ENCODE data around the gene C12orf50.

DNA sequence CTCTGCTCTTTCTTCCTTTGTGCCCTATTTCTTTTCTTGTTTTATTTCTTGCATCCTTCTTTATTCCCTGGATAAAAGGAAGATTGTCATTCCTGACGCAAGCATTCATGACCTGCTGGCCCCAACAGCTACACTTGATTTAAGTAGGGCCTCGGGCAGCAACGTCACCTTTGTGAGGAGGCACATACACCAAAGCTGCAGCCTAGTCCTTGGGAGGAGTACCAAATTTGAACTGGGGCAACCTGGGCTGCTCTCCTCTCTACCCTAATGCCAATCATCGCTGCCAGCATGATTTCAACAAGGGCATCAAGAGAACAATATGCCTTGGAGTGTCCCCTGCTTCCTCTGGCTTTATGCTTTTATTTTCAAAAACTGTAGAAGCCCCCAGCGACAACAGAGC, 76.4 kb downstream of the C12orf50 start:
- no peak for TF ChIP-seq POLR2A (IDR thresholded peaks at IDR 0.05)
- TF ChIP-seq, protein P1, sequence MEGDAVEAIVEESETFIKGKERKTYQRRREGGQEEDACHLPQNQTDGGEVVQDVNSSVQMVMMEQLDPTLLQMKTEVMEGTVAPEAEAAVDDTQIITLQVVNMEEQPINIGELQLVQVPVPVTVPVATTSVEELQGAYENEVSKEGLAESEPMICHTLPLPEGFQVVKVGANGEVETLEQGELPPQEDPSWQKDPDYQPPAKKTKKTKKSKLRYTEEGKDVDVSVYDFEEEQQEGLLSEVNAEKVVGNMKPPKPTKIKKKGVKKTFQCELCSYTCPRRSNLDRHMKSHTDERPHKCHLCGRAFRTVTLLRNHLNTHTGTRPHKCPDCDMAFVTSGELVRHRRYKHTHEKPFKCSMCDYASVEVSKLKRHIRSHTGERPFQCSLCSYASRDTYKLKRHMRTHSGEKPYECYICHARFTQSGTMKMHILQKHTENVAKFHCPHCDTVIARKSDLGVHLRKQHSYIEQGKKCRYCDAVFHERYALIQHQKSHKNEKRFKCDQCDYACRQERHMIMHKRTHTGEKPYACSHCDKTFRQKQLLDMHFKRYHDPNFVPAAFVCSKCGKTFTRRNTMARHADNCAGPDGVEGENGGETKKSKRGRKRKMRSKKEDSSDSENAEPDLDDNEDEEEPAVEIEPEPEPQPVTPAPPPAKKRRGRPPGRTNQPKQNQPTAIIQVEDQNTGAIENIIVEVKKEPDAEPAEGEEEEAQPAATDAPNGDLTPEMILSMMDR (IDR thresholded peaks at IDR 0.05) = no peak
